AG10803 (cell line): ENCODE results near the gene RYR2.

Experiments
- DNase-seq: peaks from one replicate; pipeline ENCODE4 v3.0.0; 2010; ENCODE audit warnings: low read depth
- H3K4me3 ChIP-seq: 2 replicates; pipeline ENCODE4 v1.5.1; 2011; ENCODE audit warnings: mild to moderate bottlenecking, low read length, control low read depth
- CTCF ChIP-seq: conservative IDR thresholded peaks from 2 replicates; pipeline ENCODE4 v1.5.1; 2011; ENCODE audit warnings: mild to moderate bottlenecking, low read length, control low read depth, inconsistent platforms

The RYR2 gene

GRCh38 chr1:237205400-237206064 is 163.5 kb downstream of the RYR2 start:
- DNase-seq = no peak
- no peak for TF ChIP-seq CTCF
- no peak overlapping the region for H3K4me3 ChIP-seq

GRCh38 chr1:237206065-237206414 is 164.1 kb downstream of the RYR2 start:
- H3K4me3 ChIP-seq = no peak overlapping the region
- no peak for DNase-seq
- no peak for TF ChIP-seq CTCF

GRCh38 chr1:237211031-237211430 is 169.0 kb downstream of the RYR2 start:
- no peak for DNase-seq
- TF ChIP-seq CTCF = no peak
- H3K4me3 ChIP-seq = no peak overlapping the region

- no peak for DNase-seq
- H3K4me3 ChIP-seq = no peak overlapping the region
- no peak for TF ChIP-seq CTCF
These were observed 169.6 kb downstream of the RYR2 start for GRCh38 chr1:237211540-237211939.

- no peak overlapping the region for H3K4me3 ChIP-seq
- no peak for DNase-seq
- TF ChIP-seq CTCF = no peak
These were observed 178.0 kb downstream of the RYR2 start for GRCh38 chr1:237219751-237220642.

GRCh38 chr1:237223419-237223818 is 181.4 kb downstream of the RYR2 start:
- H3K4me3 ChIP-seq = no peak overlapping the region
- TF ChIP-seq CTCF = no peak
- no peak for DNase-seq
